SK-N-SH (cell line): ENCODE measurements around the gene CRIP1. TPM values are rescaled to one million over a fixed set of nuclear protein-coding genes. Genes with fewer than 3 reads are reported as not detected.

Source experiments
- CTCF ChIA-PET: fragments of 300-600, 350-600 bp; formaldehyde crosslinking; extraction: SDS; loops from one replicate; lab custom pipeline; 2021; lab: Yijun Ruan, JAX
- POLR2A ChIA-PET: fragments of 350-600 bp; sonication (Branson Sonifier 250); formaldehyde crosslinking; extraction: SDS; loops from one replicate; lab custom pipeline; 2020; ENCODE audit warnings: antibody characterized with exemption, inconsistent platforms; lab: Yijun Ruan, JAX
- DNase-seq: peaks from one replicate; pipeline ENCODE4 v3.0.0; 2012
- H2AFZ ChIP-seq: fragments of 200-600 bp; sonication (generic); 2 replicates; pipeline ENCODE4 v1.8.1; 2016; ENCODE audit warnings: antibody characterized with exemption, mild to moderate bottlenecking, low read depth
- H3F3A ChIP-seq: fragments of 200-600 bp; sonication (generic); replicated peaks from 2 replicates; pipeline ENCODE3; 2016; ENCODE audit warnings: antibody characterized with exemption, mild to moderate bottlenecking; ENCODE audit not compliant: insufficient read depth
- H3K27ac ChIP-seq, 2 experiments: fragments of 200-500 bp in 1 of 2; fragments of 200-600 bp in 1 of 2; sonication (Bioruptor generic) in 1 of 2; sonication (generic), shearing (Covaris generic) in 1 of 2; 2 replicates each; pipeline versions ENCODE4 v1.5.1 to v1.6.1; 2014 to 2016; ENCODE audit warnings: low read depth in 2 of 2, inconsistent platforms in 1 of 2, low read length in 1 of 2, mild to moderate bottlenecking in 1 of 2, mixed read lengths in 1 of 2
- H3K27me3 ChIP-seq: fragments of 200-600 bp; sonication (generic), shearing (Covaris generic); 2 replicates; pipeline ENCODE4 v1.6.1; 2016; ENCODE audit warnings: mixed run types; ENCODE audit not compliant: insufficient read depth
- H3K36me3 ChIP-seq, 2 experiments: fragments of 200-500 bp in 1 of 2; fragments of 200-600 bp in 1 of 2; sonication (Bioruptor generic) in 1 of 2; sonication (generic) in 1 of 2; replicated peaks in 1 of 2; 2 replicates each; pipeline versions ENCODE3 to v1.5.1; 2014 to 2016; ENCODE audit warnings: low read length in 1 of 2, mild to moderate bottlenecking in 1 of 2; ENCODE audit not compliant: insufficient read depth in 2 of 2, control insufficient read depth in 1 of 2
- H3K4me1 ChIP-seq, 2 experiments: fragments of 200-500 bp in 1 of 2; fragments of 200-600 bp in 1 of 2; sonication (Bioruptor generic) in 1 of 2; sonication (generic), shearing (Covaris generic) in 1 of 2; 2 replicates each; pipeline versions ENCODE4 v1.5.1 to v1.6.1; 2014 to 2016; ENCODE audit warnings: low read depth in 1 of 2, low read length in 1 of 2, mixed run types in 1 of 2; ENCODE audit not compliant: insufficient read depth in 2 of 2, control insufficient read depth in 1 of 2
- H3K4me2 ChIP-seq: fragments of 200-600 bp; sonication (generic), shearing (Covaris generic); 2 replicates; pipeline ENCODE4 v1.6.1; 2017; ENCODE audit warnings: mixed run types
- H3K4me3 ChIP-seq, 2 experiments: fragments of 200-500 bp in 1 of 2; fragments of 200-600 bp in 1 of 2; sonication (Bioruptor generic) in 1 of 2; sonication (generic), shearing (Covaris generic) in 1 of 2; 2 replicates each; pipeline versions ENCODE4 v1.5.1 to v1.8.1; 2014 to 2016; ENCODE audit warnings: low read depth in 2 of 2, inconsistent platforms in 1 of 2, low read length in 1 of 2, mild to moderate bottlenecking in 1 of 2, mixed read lengths in 1 of 2, moderate library complexity in 1 of 2
- H3K79me2 ChIP-seq: fragments of 200-600 bp; sonication (generic); 2 replicates; pipeline ENCODE4 v1.8.1; 2017; ENCODE audit warnings: mild to moderate bottlenecking; ENCODE audit not compliant: insufficient read depth
- H3K9ac ChIP-seq: fragments of 200-600 bp; sonication (generic); 2 replicates; pipeline ENCODE4 v1.6.1; 2017; ENCODE audit warnings: mixed run types
- H3K9me2 ChIP-seq: fragments of 200-600 bp; sonication (generic); 2 replicates; pipeline ENCODE4 v1.6.1; 2017; ENCODE audit warnings: mixed run types
- H3K9me3 ChIP-seq: fragments of 200-600 bp; sonication (generic); 2 replicates; pipeline ENCODE4 v1.6.1; 2017; ENCODE audit warnings: mixed run types, mild to moderate bottlenecking, moderate library complexity
- H4K20me1 ChIP-seq: fragments of 200-600 bp; sonication (generic); 2 replicates; pipeline ENCODE4 v1.6.1; 2017; ENCODE audit warnings: mild to moderate bottlenecking, mixed run types; ENCODE audit not compliant: insufficient read depth
- EZH2phosphoT487 ChIP-seq: fragments of 200-600 bp; sonication (generic); IDR thresholded peaks from 2 replicates; pipeline ENCODE4 v1.6.1; 2017; ENCODE audit warnings: low read depth, mixed run types, mild to moderate bottlenecking, antibody characterized with exemption, moderate library complexity, borderline replicate concordance
- FOXM1 ChIP-seq: IDR thresholded peaks from 2 replicates; pipeline ENCODE4 v1.4.0; 2012; ENCODE audit warnings: low read depth, mild to moderate bottlenecking
- MEF2A ChIP-seq: IDR thresholded peaks from 2 replicates; pipeline ENCODE4 v1.4.0; 2012; ENCODE audit warnings: low read depth, borderline replicate concordance
- NFIC ChIP-seq: IDR thresholded peaks from 2 replicates; pipeline ENCODE4 v1.4.0; 2012; ENCODE audit warnings: borderline replicate concordance
- NRF1 ChIP-seq: IDR thresholded peaks from 2 replicates; pipeline ENCODE4 v1.6.1; 2012; ENCODE audit warnings: low read depth, mild to moderate bottlenecking, low read length
- RAD21 ChIP-seq: IDR thresholded peaks from 2 replicates; pipeline ENCODE4 v1.6.1; 2012; ENCODE audit warnings: mild to moderate bottlenecking, low read length
- RCOR1 ChIP-seq: fragments of 150-350 bp; IDR thresholded peaks from 2 replicates; pipeline ENCODE4 v1.6.1; 2017; ENCODE audit warnings: antibody characterized with exemption, low read length
- RFX5 ChIP-seq: IDR thresholded peaks from 2 replicates; pipeline ENCODE4 v1.6.1; 2012; ENCODE audit warnings: mild to moderate bottlenecking, improper control_type of control experiment, low read length
- SIN3A ChIP-seq: IDR thresholded peaks from 2 replicates; pipeline ENCODE4 v1.6.1; 2012; ENCODE audit warnings: low read depth, mild to moderate bottlenecking, low read length, moderate library complexity, borderline replicate concordance
- SMC3 ChIP-seq: IDR thresholded peaks from 2 replicates; pipeline ENCODE4 v1.6.1; 2012; ENCODE audit warnings: low read depth, low read length, improper control_type of control experiment
- YY1 ChIP-seq: IDR thresholded peaks from 2 replicates; pipeline ENCODE4 v1.4.0; 2012; ENCODE audit warnings: low read depth, mild to moderate bottlenecking
- WGBS: methylation state at CpG from one replicate; pipeline ENCODE4 v1.1.6; 2017; ENCODE audit warnings: low lambda C conversion rate; 5-methylcytosine and 5-hydroxymethylcytosine counted together
- polyA plus RNA-seq, 3 experiments: library from polyadenylated mRNA; depleted of rRNA; stranded (reverse); fragments of >200 nt; gene quantifications; 2 replicates each; pipeline ENCODE4 v1.2.3, GENCODE V29; 2012
- TF ChIP-seq, protein P1 (sequence below): IDR thresholded peaks from 2 replicates; pipeline ENCODE4; 2012
- TF ChIP-seq, protein P2 (sequence below): IDR thresholded peaks from 2 replicates; pipeline ENCODE4 v1.4.0; 2012; ENCODE audit warnings: low read depth
- TF ChIP-seq, protein P3 (sequence below): fragments of 150-350 bp; IDR thresholded peaks from 2 replicates; pipeline ENCODE4 v1.6.1; 2016; ENCODE audit warnings: mild to moderate bottlenecking, low read depth, low read length
- TF ChIP-seq, protein P4 (sequence below): IDR thresholded peaks from 2 replicates; pipeline ENCODE4 v1.4.0; 2012; ENCODE audit warnings: low read depth, borderline replicate concordance
- TF ChIP-seq, protein P5 (sequence below): IDR thresholded peaks from 2 replicates; pipeline ENCODE4 v1.6.1; 2012; ENCODE audit warnings: mild to moderate bottlenecking, low read depth, low read length, moderate library complexity

Gene CRIP1
- polyA plus RNA-seq, 1 of the 3 experiments (the other 2 are of a cell fraction), result 0.72 TPM

DNA sequence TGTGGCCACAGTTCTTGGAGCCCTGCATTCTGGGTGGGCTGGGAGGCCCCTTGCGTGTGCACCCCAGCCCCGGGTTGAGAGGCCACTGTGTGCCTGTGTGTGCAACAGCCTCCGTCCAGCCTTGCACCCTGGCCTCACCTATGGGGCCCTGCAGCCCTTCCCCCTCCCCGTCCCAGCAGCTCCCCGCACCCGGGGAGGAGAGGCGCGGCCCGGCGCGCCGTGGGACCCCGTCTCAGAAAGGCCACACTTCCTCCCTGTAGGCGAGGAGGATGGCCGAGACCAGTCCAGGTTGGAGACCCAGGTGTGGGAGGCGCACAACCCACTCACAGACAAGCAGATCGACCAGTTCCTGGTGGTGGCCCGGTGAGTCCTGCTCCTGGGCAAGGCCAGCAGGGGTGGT lies 28.7 kb upstream of the CRIP1 start:
- no peaks in the 10 kb centered on the region for H3K27me3 ChIP-seq
- no peaks in the 10 kb centered on the region for H3K9me2 ChIP-seq
- 96% methylated on average over 4 of the region's 18 CpGs for WGBS

DNA sequence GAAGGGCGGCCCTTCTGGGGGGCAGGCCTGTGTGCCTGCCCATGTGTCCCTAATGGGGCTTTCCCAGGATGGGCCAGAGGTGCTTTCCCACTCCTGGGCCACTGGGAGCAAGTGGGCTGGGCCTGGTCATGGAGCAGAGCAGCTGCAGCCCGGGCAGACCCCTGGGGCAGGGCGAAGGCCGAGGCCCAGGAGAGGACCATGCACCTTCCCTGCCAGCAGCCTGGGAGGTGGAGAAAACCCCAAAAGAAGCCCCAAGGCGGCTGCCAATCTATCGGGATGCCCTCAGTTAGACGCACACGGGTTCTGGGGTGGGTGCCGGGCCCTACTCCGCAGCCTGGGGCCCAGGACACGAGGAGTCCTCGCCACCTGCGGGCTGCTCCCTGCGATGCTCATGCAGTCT lies 28.1 kb upstream of the CRIP1 start:
- H3K36me3 ChIP-seq, result peaks cover 6 to 62% of the 10 kb centered on the region in 2 experiments
- H3F3A ChIP-seq, result no peaks in the 10 kb centered on the region
- no peaks in the 10 kb centered on the region for H3K27me3 ChIP-seq
- H4K20me1 ChIP-seq, result no peaks in the 10 kb centered on the region
- DNase-seq, result no peak
- ChIA-PET POLR2A (no interaction called here), CTCF (interaction anchor here (0.7 to 3.7 kb wide), 3 partner anchors 10 to 22 kb away, joined by 4 to 13 read pairs (median 5); no protein-coding TSS in a partner anchor)
- 89% methylated on average over 10 of the region's 14 CpGs for WGBS
- no peak overlapping the region for H2AFZ ChIP-seq
- H3K79me2 ChIP-seq, result no peaks in the 10 kb centered on the region; the same call in 1 of the 2 replicates
- H3K4me3 ChIP-seq, result no peak overlapping the region
- H3K9me2 ChIP-seq, result no peaks in the 10 kb centered on the region
- H3K9ac ChIP-seq, result no peak overlapping the region
- H3K9me3 ChIP-seq, result no peaks in the 10 kb centered on the region
- no peak overlapping the region for H3K27ac ChIP-seq
- no peak overlapping the region for H3K4me2 ChIP-seq
- H3K4me1 ChIP-seq, result no peaks in the 10 kb centered on the region
- TF ChIP-seq NFIC (no peak), EZH2phosphoT487 (no peak), SIN3A (no peak), YY1 (no peak), MEF2A (no peak), RAD21 (no peak)
- TF ChIP-seq, protein P1, sequence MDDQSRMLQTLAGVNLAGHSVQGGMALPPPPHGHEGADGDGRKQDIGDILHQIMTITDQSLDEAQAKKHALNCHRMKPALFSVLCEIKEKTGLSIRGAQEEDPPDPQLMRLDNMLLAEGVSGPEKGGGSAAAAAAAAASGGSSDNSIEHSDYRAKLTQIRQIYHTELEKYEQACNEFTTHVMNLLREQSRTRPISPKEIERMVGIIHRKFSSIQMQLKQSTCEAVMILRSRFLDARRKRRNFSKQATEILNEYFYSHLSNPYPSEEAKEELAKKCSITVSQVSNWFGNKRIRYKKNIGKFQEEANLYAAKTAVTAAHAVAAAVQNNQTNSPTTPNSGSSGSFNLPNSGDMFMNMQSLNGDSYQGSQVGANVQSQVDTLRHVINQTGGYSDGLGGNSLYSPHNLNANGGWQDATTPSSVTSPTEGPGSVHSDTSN, result no peak
- TF ChIP-seq, protein P2, sequence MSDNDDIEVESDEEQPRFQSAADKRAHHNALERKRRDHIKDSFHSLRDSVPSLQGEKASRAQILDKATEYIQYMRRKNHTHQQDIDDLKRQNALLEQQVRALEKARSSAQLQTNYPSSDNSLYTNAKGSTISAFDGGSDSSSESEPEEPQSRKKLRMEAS, result no peak
- TF ChIP-seq, protein P3, sequence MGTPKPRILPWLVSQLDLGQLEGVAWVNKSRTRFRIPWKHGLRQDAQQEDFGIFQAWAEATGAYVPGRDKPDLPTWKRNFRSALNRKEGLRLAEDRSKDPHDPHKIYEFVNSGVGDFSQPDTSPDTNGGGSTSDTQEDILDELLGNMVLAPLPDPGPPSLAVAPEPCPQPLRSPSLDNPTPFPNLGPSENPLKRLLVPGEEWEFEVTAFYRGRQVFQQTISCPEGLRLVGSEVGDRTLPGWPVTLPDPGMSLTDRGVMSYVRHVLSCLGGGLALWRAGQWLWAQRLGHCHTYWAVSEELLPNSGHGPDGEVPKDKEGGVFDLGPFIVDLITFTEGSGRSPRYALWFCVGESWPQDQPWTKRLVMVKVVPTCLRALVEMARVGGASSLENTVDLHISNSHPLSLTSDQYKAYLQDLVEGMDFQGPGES, result no peak

More for the DNA sequence above, 28.7 kb upstream of the CRIP1 start:
- Histone ChIP-seq H3K9ac (no peak overlapping the region), H3K4me2 (no peak overlapping the region), H3K27ac (no peak overlapping the region), H2AFZ (no peak overlapping the region), H3K4me3 (no peak overlapping the region)
- POLR2A ChIA-PET, result no interaction called here
- TF ChIP-seq YY1 (no peak), SMC3 (no peak), RFX5 (no peak), SIN3A (no peak), NRF1 (no peak), RAD21 (no peak), FOXM1 (no peak), RCOR1 (no peak)
- TF ChIP-seq, protein P4, sequence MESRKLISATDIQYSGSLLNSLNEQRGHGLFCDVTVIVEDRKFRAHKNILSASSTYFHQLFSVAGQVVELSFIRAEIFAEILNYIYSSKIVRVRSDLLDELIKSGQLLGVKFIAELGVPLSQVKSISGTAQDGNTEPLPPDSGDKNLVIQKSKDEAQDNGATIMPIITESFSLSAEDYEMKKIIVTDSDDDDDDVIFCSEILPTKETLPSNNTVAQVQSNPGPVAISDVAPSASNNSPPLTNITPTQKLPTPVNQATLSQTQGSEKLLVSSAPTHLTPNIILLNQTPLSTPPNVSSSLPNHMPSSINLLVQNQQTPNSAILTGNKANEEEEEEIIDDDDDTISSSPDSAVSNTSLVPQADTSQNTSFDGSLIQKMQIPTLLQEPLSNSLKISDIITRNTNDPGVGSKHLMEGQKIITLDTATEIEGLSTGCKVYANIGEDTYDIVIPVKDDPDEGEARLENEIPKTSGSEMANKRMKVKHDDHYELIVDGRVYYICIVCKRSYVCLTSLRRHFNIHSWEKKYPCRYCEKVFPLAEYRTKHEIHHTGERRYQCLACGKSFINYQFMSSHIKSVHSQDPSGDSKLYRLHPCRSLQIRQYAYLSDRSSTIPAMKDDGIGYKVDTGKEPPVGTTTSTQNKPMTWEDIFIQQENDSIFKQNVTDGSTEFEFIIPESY, result no peak
- TF ChIP-seq, protein P5, sequence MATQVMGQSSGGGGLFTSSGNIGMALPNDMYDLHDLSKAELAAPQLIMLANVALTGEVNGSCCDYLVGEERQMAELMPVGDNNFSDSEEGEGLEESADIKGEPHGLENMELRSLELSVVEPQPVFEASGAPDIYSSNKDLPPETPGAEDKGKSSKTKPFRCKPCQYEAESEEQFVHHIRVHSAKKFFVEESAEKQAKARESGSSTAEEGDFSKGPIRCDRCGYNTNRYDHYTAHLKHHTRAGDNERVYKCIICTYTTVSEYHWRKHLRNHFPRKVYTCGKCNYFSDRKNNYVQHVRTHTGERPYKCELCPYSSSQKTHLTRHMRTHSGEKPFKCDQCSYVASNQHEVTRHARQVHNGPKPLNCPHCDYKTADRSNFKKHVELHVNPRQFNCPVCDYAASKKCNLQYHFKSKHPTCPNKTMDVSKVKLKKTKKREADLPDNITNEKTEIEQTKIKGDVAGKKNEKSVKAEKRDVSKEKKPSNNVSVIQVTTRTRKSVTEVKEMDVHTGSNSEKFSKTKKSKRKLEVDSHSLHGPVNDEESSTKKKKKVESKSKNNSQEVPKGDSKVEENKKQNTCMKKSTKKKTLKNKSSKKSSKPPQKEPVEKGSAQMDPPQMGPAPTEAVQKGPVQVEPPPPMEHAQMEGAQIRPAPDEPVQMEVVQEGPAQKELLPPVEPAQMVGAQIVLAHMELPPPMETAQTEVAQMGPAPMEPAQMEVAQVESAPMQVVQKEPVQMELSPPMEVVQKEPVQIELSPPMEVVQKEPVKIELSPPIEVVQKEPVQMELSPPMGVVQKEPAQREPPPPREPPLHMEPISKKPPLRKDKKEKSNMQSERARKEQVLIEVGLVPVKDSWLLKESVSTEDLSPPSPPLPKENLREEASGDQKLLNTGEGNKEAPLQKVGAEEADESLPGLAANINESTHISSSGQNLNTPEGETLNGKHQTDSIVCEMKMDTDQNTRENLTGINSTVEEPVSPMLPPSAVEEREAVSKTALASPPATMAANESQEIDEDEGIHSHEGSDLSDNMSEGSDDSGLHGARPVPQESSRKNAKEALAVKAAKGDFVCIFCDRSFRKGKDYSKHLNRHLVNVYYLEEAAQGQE, result no peak
- TF ChIP-seq, all 33 proteins: peak for 0
- Histone ChIP-seq H3K36me3 (peaks cover 6 to 60% of the 10 kb centered on the region in 2 experiments), H3F3A (no peaks in the 10 kb centered on the region), H3K4me1 (no peaks in the 10 kb centered on the region), H3K79me2 (no peaks in the 10 kb centered on the region; the same call in 1 of the 2 replicates), H3K9me3 (no peaks in the 10 kb centered on the region), H4K20me1 (no peaks in the 10 kb centered on the region)
- CTCF ChIA-PET, result interaction anchor here (0.7 to 3.7 kb wide), 4 partner anchors 10 to 32 kb away, joined by 4 to 13 read pairs (median 8); no protein-coding TSS in a partner anchor
- no peak for DNase-seq
